Measurements from ENCODE around the gene ADAM12. TPM values are rescaled to one million over a fixed set of nuclear protein-coding genes. Genes with fewer than 3 reads are reported as not detected.

Gene ADAM12
- total and polyA plus RNA-seq, 2 of the 13 experiments (the other 11 are each of a cell fraction or from before 2014, with no cell fraction given) = not detected

- no peaks in the 10 kb centered on the region for H4K20me1 ChIP-seq (ENCODE audit: insufficient read depth, low read length)
- TF ChIP-seq SMARCC2 (IDR thresholded peaks at IDR 0.05) (no peak), TEAD3 (CRISPR knock-in tag; optimal IDR thresholded peaks at IDR 0.05; ENCODE audit: borderline replicate concordance) (no peak), ATF1 (CRISPR knock-in tag; IDR thresholded peaks at IDR 0.05) (no peak)
- H3K27ac ChIP-seq (ENCODE audit: extremely low read length, insufficient read depth, low read length) = no peak overlapping the region
- H2AFZ ChIP-seq (ENCODE audit: low read length) = no peak overlapping the region
- intact Hi-C loops (cut with micrococcal nuclease; ENCODE audit: unreplicated experiment) = no loop called here
- DNase-seq (ENCODE audit: low spot score) = no peak
- no peaks in the 10 kb centered on the region for H3K4me1 ChIP-seq (ENCODE audit: insufficient read depth, low read length)
- H3K79me2 ChIP-seq (ENCODE audit: insufficient read depth, low read length) = no peaks in the 10 kb centered on the region
- in situ Hi-C loops (cut with HindIII; ENCODE audit: extremely low pct_ligation_motif_present, low pct_unique_long_range_greater_than_20kb) = no loop called here
- no peak overlapping the region for H3K4me2 ChIP-seq (ENCODE audit: low read depth, low read length)
- ChIA-PET CTCF (ENCODE audit: low intra/inter-chr PET ratio, low total read pairs) (no interaction called here), POLR2A (no interaction called here)
- peaks cover 2 to 29% of the 10 kb centered on the region in 2 experiments; a peak in 3 of 5 replicates for H3K27me3 ChIP-seq (ENCODE audit: control insufficient read depth in 1 of 2, insufficient read depth in 2 of 2, low read length in 2 of 2)
- no peak overlapping the region for H3K4me3 ChIP-seq (replicated peaks in 1 of 3; ENCODE audit: insufficient read depth in 1 of 3, low read depth in 2 of 3, low read length in 3 of 3)
- ATAC-seq = no peak
- BruUV-seq (replicated peaks) = no TSS peak
- H3K36me3 ChIP-seq (replicated peaks in 1 of 2; ENCODE audit: control insufficient read depth in 1 of 2, insufficient read depth in 2 of 2, low read length in 2 of 2) = no peaks in the 10 kb centered on the region
- no peak overlapping the region for H3K9ac ChIP-seq (ENCODE audit: insufficient read depth, low read depth, low read length)
- no peaks in the 10 kb centered on the region for H3K9me3 ChIP-seq (ENCODE audit: low read length)
- 9% methylated on average over 7 of the region's 11 CpGs for WGBS (ENCODE audit: low lambda C conversion rate)
- no peak for FAIRE-seq
Measured at GRCh38 chr10:126060261-126060931, 327.9 kb downstream of the ADAM12 start.

DNA sequence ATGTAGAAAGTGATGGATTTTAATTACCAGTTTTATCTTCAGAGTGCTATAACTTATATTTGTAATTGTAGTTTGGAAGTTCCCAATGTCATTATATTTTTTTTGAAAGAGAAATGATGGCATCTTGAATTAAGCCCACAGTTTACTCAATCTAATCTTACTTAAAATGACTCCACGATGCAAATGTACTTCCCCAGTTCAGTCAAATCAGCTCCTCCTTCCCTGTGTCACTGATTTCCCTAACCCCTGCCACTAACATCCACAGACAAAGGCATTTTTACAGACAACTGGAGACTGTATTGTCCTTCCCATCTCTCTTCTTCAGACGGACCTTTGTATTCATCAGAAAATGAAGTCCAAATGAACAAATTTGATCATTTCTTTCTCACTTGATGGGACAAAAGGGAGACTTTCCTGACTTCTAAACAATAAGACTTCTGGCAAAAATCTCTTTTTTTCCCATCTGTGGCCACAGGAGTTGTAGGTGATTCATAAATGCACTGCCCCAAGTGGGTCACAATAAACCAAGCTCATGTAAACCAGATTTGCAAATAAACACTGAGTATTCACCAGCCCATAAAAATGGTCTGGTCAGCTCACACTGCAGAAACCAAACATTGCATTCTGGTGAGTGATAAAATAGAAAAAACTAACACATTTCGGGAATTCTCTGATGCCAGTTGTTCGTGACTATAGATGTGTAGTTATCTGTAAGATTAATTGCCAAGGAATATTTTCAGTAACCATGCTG, 329.0 kb downstream of the ADAM12 start:
- no peak overlapping the region for H3K4me3 ChIP-seq (replicated peaks in 1 of 3; ENCODE audit: insufficient read depth in 1 of 3, low read depth in 2 of 3, low read length in 3 of 3)
- no TSS peak for BruUV-seq (replicated peaks)
- no peak overlapping the region for H2AFZ ChIP-seq (ENCODE audit: low read length)
- no peaks in the 10 kb centered on the region for H3K9me3 ChIP-seq (ENCODE audit: low read length)
- H3K27me3 ChIP-seq (ENCODE audit: control insufficient read depth in 1 of 2, insufficient read depth in 2 of 2, low read length in 2 of 2) = peaks cover 0 to 36% of the 10 kb centered on the region in 2 experiments; a peak in 2 of 5 replicates
- no peak overlapping the region for H3K27ac ChIP-seq (ENCODE audit: extremely low read length, insufficient read depth, low read length)
- ATAC-seq = no peak
- no peaks in the 10 kb centered on the region for H3K79me2 ChIP-seq (ENCODE audit: insufficient read depth, low read length)
- H3K36me3 ChIP-seq (replicated peaks in 1 of 2; ENCODE audit: control insufficient read depth in 1 of 2, insufficient read depth in 2 of 2, low read length in 2 of 2) = no peaks in the 10 kb centered on the region
- 0% methylated on average over 4 of the region's 4 CpGs for WGBS (ENCODE audit: low lambda C conversion rate)
- intact Hi-C loops (cut with micrococcal nuclease; ENCODE audit: unreplicated experiment) = no loop called here
- H4K20me1 ChIP-seq (ENCODE audit: insufficient read depth, low read length) = no peaks in the 10 kb centered on the region
- H3K4me2 ChIP-seq (ENCODE audit: low read depth, low read length) = no peak overlapping the region
- no peak overlapping the region for H3K9ac ChIP-seq (ENCODE audit: insufficient read depth, low read depth, low read length)
- in situ Hi-C loops (cut with HindIII; ENCODE audit: extremely low pct_ligation_motif_present, low pct_unique_long_range_greater_than_20kb) = no loop called here
- CTCF ChIA-PET (ENCODE audit: low intra/inter-chr PET ratio, low total read pairs) = no interaction called here
- POLR2A ChIA-PET = no interaction called here
- no peak for FAIRE-seq
- H3K4me1 ChIP-seq (ENCODE audit: insufficient read depth, low read length) = no peaks in the 10 kb centered on the region
- DNase-seq (ENCODE audit: low spot score) = no peak
- no peak for TF ChIP-seq ZNF331 (CRISPR knock-in tag; IDR thresholded peaks at IDR 0.05)
- TF ChIP-seq EEA1 (CRISPR knock-in tag; IDR thresholded peaks at IDR 0.05; ENCODE audit: borderline replicate concordance) = no peak
- no peak for TF ChIP-seq CHD4 (IDR thresholded peaks at IDR 0.05; ENCODE audit: borderline replicate concordance, low read length)
- TF ChIP-seq ZNF17 (CRISPR knock-in tag; IDR thresholded peaks at IDR 0.05) = no peak
- TF ChIP-seq AKAP8 (CRISPR knock-in tag; IDR thresholded peaks at IDR 0.05) = no peak
- no peak for TF ChIP-seq ZNF367 (CRISPR knock-in tag; IDR thresholded peaks at IDR 0.05; ENCODE audit: borderline replicate concordance)
- no peak for TF ChIP-seq ZNF101 (CRISPR knock-in tag; IDR thresholded peaks at IDR 0.05; ENCODE audit: borderline replicate concordance, low read depth)
- no peak for TF ChIP-seq DMTF1 (CRISPR knock-in tag; IDR thresholded peaks at IDR 0.05)
- TF ChIP-seq ZNF460 (CRISPR knock-in tag; IDR thresholded peaks at IDR 0.05; ENCODE audit: borderline replicate concordance) = no peak
- TF ChIP-seq RAD51 (IDR thresholded peaks at IDR 0.05; ENCODE audit: borderline replicate concordance) = no peak
- TF ChIP-seq MAZ (IDR thresholded peaks at IDR 0.05; ENCODE audit: borderline replicate concordance, low read depth, low read length) = no peak
- no peak for TF ChIP-seq MAZ (CRISPR knock-in tag; IDR thresholded peaks at IDR 0.05; ENCODE audit: low read depth)
- TF ChIP-seq ZSCAN12 (CRISPR knock-in tag; IDR thresholded peaks at IDR 0.05) = no peak
- no peak for TF ChIP-seq ZMYM4 (CRISPR knock-in tag; IDR thresholded peaks at IDR 0.05)
